ENCODE measurements around the gene CADPS2.

- TF ChIP-seq CTCF (IDR thresholded peaks at IDR 0.05 in 4 of 5, conservative IDR thresholded peaks at IDR 0.05 in 1 of 5) (no peak), POLR2A (IDR thresholded peaks at IDR 0.05) (no peak)
Observed at GRCh38 chr7:122600042-122600441, 286.2 kb downstream of the CADPS2 start.
